Neural cell (in vitro differentiated cells): ENCODE data around the gene TNFRSF17.

ENCODE experiments used
- EZH2 ChIP-seq: fragments of 200-600, 300-800 bp; shearing (Covaris generic), sonication (generic); IDR thresholded peaks from 2 replicates; pipeline ENCODE4 v1.6.1; 2014; ENCODE audit warnings: antibody characterized with exemption, low read length, borderline replicate concordance, mild to moderate bottlenecking; ENCODE audit not compliant: insufficient read depth, poor library complexity, severe bottlenecking
- RAD21 ChIP-seq: fragments of 450-650 bp; conservative IDR thresholded peaks from 2 replicates; pipeline ENCODE4 v1.6.1; 2014; ENCODE audit warnings: antibody characterized with exemption, mild to moderate bottlenecking, moderate library complexity
- TF ChIP-seq, protein P1 (sequence below): fragments of 450-650 bp; IDR thresholded peaks from 2 replicates; pipeline ENCODE4 v1.5.1; 2014; ENCODE audit warnings: antibody characterized with exemption, mild to moderate bottlenecking, moderate library complexity; ENCODE audit not compliant: poor library complexity, severe bottlenecking

DNA sequence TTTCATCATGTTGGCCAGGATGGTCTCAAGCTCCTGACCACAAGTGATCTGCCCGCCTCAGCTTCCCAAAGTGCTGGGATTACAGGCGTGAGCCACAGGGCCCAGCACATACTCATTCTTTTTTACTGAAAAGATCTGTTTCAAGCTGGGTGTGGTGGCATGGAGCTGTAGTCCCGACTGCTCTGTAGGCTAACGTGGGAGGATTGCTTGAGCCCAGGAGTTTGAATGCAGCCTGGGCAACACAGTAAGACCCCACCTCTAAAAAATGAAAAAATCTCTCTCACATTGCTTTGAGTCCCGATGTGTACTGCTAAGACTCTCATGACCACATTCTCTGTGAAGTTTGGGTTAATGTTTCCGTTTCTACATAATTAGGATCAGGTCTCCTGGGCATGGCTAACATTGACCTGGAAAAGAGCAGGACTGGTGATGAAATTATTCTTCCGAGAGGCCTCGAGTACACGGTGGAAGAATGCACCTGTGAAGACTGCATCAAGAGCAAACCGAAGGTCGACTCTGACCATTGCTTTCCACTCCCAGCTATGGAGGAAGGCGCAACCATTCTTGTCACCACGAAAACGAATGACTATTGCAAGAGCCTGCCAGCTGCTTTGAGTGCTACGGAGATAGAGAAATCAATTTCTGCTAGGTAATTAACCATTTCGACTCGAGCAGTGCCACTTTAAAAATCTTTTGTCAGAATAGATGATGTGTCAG is 2.3 kb downstream of the TNFRSF17 start:
- TF ChIP-seq, protein P1, sequence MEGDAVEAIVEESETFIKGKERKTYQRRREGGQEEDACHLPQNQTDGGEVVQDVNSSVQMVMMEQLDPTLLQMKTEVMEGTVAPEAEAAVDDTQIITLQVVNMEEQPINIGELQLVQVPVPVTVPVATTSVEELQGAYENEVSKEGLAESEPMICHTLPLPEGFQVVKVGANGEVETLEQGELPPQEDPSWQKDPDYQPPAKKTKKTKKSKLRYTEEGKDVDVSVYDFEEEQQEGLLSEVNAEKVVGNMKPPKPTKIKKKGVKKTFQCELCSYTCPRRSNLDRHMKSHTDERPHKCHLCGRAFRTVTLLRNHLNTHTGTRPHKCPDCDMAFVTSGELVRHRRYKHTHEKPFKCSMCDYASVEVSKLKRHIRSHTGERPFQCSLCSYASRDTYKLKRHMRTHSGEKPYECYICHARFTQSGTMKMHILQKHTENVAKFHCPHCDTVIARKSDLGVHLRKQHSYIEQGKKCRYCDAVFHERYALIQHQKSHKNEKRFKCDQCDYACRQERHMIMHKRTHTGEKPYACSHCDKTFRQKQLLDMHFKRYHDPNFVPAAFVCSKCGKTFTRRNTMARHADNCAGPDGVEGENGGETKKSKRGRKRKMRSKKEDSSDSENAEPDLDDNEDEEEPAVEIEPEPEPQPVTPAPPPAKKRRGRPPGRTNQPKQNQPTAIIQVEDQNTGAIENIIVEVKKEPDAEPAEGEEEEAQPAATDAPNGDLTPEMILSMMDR = no peak
- TF ChIP-seq RAD21 = no peak
- no peak for TF ChIP-seq EZH2
